K562 (cell line): Measurements from ENCODE around the gene CALM3. TPM values are rescaled to one million over a fixed set of nuclear protein-coding genes. Genes with fewer than 3 reads are reported as not detected.

Experiments used
- EP400 ChIP-seq: fragments of 450-650 bp; IDR thresholded peaks from 2 replicates; pipeline ENCODE4 v1.6.1; 2017; ENCODE audit warnings: antibody characterized with exemption, mild to moderate bottlenecking, moderate library complexity
- ETV6 ChIP-seq, 3 experiments: fragments of 150-350 bp in 1 of 3; sonication (generic) in 1 of 3; formaldehyde crosslinking in 1 of 3; IDR thresholded peaks; 2 replicates each; pipeline versions ENCODE4 v1.6.1 to v1.8.0; 2014 to 2022; ENCODE audit warnings: borderline replicate concordance in 2 of 3, low read depth in 2 of 3, antibody characterized with exemption in 1 of 3, low read length in 1 of 3, mild to moderate bottlenecking in 1 of 3, missing genetic modification reagents in 1 of 3
- KLF6 ChIP-seq: fragments of 250-450 bp; sonication (Bioruptor Pico); IDR thresholded peaks from 2 replicates; pipeline ENCODE4 v1.4.0; 2020; ENCODE audit warnings: mild to moderate bottlenecking, moderate library complexity, borderline replicate concordance
- MEIS2 ChIP-seq: fragments of 450-650 bp; IDR thresholded peaks from 2 replicates; pipeline ENCODE4 v1.6.1; 2014; ENCODE audit warnings: mild to moderate bottlenecking; ENCODE audit not compliant: partially characterized antibody
- MTA3 ChIP-seq: fragments of 450-650 bp; formaldehyde crosslinking; IDR thresholded peaks from 2 replicates; pipeline ENCODE4 v1.6.1; 2017; ENCODE audit warnings: mild to moderate bottlenecking, borderline replicate concordance
- NFE2L1 ChIP-seq: fragments of 450-650 bp; IDR thresholded peaks from 2 replicates; pipeline ENCODE4 v1.6.1; 2016; ENCODE audit warnings: missing genetic modification characterization, low read depth, mild to moderate bottlenecking, missing compliant biosample characterization, moderate library complexity, borderline replicate concordance
- NFIC ChIP-seq: fragments of 450-650 bp; IDR thresholded peaks from 2 replicates; pipeline ENCODE4 v1.6.1; 2017; ENCODE audit warnings: mild to moderate bottlenecking, inconsistent platforms
- OTX1 ChIP-seq: fragments of 450-650 bp; formaldehyde crosslinking; IDR thresholded peaks from 2 replicates; pipeline ENCODE4 v1.4.0; 2022; ENCODE audit warnings: mild to moderate bottlenecking
- PYGO2 ChIP-seq: fragments of 450-650 bp; IDR thresholded peaks from 2 replicates; pipeline ENCODE4 v1.6.1; 2016; ENCODE audit warnings: mild to moderate bottlenecking, missing genetic modification characterization, moderate library complexity, missing compliant biosample characterization
- RBBP5 ChIP-seq: fragments of 200-600 bp; sonication (generic); IDR thresholded peaks from 2 replicates; pipeline ENCODE4 v1.6.1; 2012; ENCODE audit warnings: borderline replicate concordance, mild to moderate bottlenecking, low read length, control low read depth, inconsistent platforms; ENCODE audit not compliant: insufficient read depth, poor library complexity, severe bottlenecking
- RHOXF2B ChIP-seq: fragments of 250-450 bp; sonication (Bioruptor Pico); conservative IDR thresholded peaks from 2 replicates; pipeline ENCODE4 v1.5.1; 2021
- SAFB2 ChIP-seq: fragments of 200-400 bp; formaldehyde crosslinking; IDR thresholded peaks from 2 replicates; pipeline ENCODE4 v1.6.1; 2018; ENCODE audit warnings: borderline replicate concordance, low read length, low read depth, moderate library complexity; ENCODE audit not compliant: severe bottlenecking
- STAT5A ChIP-seq: IDR thresholded peaks from 2 replicates; pipeline ENCODE4 v1.6.1; 2012; ENCODE audit warnings: low read length, inconsistent platforms, borderline replicate concordance
- ZNF124 ChIP-seq: sonication (generic); formaldehyde crosslinking; IDR thresholded peaks from 2 replicates; pipeline ENCODE4 v1.8.1; 2022; ENCODE audit warnings: missing genetic modification reagents
- ZNF134 ChIP-seq: fragments of 250-450 bp; sonication (Bioruptor Pico); conservative IDR thresholded peaks from 2 replicates; pipeline ENCODE4 v1.4.0; 2020
- polyA plus RNA-seq, 8 experiments: library from polyadenylated mRNA; depleted of rRNA in 4 of 8; stranded (reverse) in 5 of 8; unstranded in 3 of 8; fragments of >200 nt; fragmentation: Nextera tagmentation in 2 of 8; fragmentation: Illumina TruSeq in 1 of 8; extraction: Ambion mirVana in 2 of 8; extraction: Trizol in 1 of 8; gene quantifications; 2 replicates each; pipeline versions ENCODE4 v1.2.1 to v1.2.3, GENCODE V29; 2011 to 2014; ENCODE audit warnings: inconsistent platforms in 1 of 8, missing spikeins in 1 of 8
- total RNA-seq, 7 experiments: library from RNA; depleted of rRNA in 6 of 7; stranded (reverse); fragments of >200 nt in 6 of 7; fragmentation: Illumina TruSeq in 2 of 7; extraction: Trizol in 2 of 7; gene quantifications; 2 replicates each; pipeline versions ENCODE4 v1.2.1 to v1.2.3, GENCODE V29; 2011 to 2021; ENCODE audit warnings: low replicate concordance in 1 of 7
- TF ChIP-seq, protein P1 (sequence below), 2 experiments: fragments of 450-650 bp; IDR thresholded peaks; 2 replicates each; pipeline ENCODE4 v1.6.1; 2016
- TF ChIP-seq, protein P2 (sequence below): fragments of 200-800 bp; sonication (Bioruptor generic); IDR thresholded peaks from 2 replicates; pipeline ENCODE4 v1.6.1; 2017; ENCODE audit warnings: missing genetic modification characterization, missing compliant biosample characterization
- TF ChIP-seq, protein P3 (sequence below): sonication (generic); formaldehyde crosslinking; IDR thresholded peaks from 2 replicates; pipeline ENCODE4 v1.8.1; 2023; ENCODE audit warnings: mild to moderate bottlenecking, missing genetic modification reagents, moderate library complexity
- TF ChIP-seq, protein P4 (sequence below): fragments of 250-450 bp; sonication (Bioruptor Pico); IDR thresholded peaks from 2 replicates; pipeline ENCODE4 v1.4.0; 2020; ENCODE audit warnings: mild to moderate bottlenecking, moderate library complexity

The CALM3 gene
- total and polyA plus RNA-seq, 9 of the 15 experiments (the other 6 are each of a cell fraction or from before 2014, with no cell fraction given): 34.6 to 350 (median 156) TPM

DNA sequence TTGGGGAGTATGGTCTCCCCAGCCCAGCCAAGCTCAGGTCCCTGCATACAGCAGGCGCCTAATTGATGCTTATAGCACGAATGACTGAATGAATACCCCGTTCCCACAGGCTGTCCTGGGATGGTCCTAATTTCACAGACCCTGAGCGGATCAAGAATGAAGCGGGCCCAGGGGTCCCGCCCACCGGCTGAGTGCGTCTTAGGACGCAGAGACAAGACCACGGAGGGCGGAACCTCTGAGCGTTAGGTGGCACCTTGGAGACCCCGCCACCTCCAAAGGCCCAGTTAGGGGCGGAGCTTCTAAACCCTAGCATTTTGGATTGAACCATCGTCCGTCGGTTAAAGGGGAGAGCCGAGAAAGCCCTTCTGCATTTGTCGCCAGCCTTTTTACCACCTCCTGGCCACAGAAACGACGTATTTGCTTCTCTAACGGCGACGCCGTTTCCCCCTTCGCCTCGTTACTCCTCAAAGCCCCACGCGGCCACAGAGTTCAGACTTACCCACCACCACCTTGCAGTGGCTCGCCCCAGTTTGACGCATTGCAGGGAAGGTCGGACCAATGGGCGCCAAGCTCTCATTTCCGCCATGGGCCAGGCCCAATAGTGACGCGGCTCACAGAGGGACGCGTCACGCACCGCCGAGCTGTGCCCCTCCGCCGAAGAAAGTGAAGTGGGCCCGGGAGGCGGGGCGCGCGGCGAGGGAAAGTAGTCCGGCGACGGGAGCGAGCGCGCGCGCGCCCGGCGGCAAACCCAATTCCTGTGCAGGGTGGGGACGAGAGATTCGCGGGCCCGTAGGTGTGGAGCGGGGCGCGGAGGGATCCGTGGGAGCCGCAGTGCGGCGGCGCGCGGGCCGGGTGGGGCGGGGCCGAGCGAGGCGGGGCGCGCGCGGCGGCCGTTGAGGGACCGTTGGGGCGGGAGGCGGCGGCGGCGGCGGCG, 479 bp upstream of the CALM3 start (continued):
- TF ChIP-seq RHOXF2B (CRISPR knock-in tag) (no peak), PYGO2 (tag) (no peak; the same call in 1 of the 2 replicates), NFIC (peak; percentile 79), KLF6 (peak; percentile 90; the same call in 1 of the 2 replicates), ZNF124 (no peak), MEIS2 (no peak), ZNF134 (CRISPR knock-in tag) (peak; percentile 39; the same call in 1 of the 2 replicates), NFE2L1 (tag) (no peak), EP400 (peak; percentile 99), STAT5A (no peak; the same call in 1 of the 2 replicates), MTA3 (peak; percentile 94), OTX1 (CRISPR knock-in tag) (peak; percentile 52; the same call in 1 of the 2 replicates), ETV6 (IDR thresholded peaks at IDR 0.05; ENCODE audit: borderline replicate concordance in 1 of 2, low read depth in 2 of 2, low read length in 1 of 2) (no peak), ETV6 (CRISPR knock-in tag; IDR thresholded peaks at IDR 0.05; ENCODE audit: borderline replicate concordance) (no peak), RBBP5 (peak; percentile 31), SAFB2 (no peak)
- TF ChIP-seq, protein P1, sequence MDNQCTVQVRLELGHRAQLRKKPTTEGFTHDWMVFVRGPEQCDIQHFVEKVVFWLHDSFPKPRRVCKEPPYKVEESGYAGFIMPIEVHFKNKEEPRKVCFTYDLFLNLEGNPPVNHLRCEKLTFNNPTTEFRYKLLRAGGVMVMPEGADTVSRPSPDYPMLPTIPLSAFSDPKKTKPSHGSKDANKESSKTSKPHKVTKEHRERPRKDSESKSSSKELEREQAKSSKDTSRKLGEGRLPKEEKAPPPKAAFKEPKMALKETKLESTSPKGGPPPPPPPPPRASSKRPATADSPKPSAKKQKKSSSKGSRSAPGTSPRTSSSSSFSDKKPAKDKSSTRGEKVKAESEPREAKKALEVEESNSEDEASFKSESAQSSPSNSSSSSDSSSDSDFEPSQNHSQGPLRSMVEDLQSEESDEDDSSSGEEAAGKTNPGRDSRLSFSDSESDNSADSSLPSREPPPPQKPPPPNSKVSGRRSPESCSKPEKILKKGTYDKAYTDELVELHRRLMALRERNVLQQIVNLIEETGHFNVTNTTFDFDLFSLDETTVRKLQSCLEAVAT (IDR thresholded peaks at IDR 0.05): peak; percentile 75 to 88
- TF ChIP-seq, protein P2, sequence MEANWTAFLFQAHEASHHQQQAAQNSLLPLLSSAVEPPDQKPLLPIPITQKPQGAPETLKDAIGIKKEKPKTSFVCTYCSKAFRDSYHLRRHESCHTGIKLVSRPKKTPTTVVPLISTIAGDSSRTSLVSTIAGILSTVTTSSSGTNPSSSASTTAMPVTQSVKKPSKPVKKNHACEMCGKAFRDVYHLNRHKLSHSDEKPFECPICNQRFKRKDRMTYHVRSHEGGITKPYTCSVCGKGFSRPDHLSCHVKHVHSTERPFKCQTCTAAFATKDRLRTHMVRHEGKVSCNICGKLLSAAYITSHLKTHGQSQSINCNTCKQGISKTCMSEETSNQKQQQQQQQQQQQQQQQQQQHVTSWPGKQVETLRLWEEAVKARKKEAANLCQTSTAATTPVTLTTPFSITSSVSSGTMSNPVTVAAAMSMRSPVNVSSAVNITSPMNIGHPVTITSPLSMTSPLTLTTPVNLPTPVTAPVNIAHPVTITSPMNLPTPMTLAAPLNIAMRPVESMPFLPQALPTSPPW (CRISPR knock-in tag): peak; percentile 95
- TF ChIP-seq, protein P3, sequence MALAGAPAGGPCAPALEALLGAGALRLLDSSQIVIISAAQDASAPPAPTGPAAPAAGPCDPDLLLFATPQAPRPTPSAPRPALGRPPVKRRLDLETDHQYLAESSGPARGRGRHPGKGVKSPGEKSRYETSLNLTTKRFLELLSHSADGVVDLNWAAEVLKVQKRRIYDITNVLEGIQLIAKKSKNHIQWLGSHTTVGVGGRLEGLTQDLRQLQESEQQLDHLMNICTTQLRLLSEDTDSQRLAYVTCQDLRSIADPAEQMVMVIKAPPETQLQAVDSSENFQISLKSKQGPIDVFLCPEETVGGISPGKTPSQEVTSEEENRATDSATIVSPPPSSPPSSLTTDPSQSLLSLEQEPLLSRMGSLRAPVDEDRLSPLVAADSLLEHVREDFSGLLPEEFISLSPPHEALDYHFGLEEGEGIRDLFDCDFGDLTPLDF (CRISPR knock-in tag): peak; percentile 93
- TF ChIP-seq, protein P4, sequence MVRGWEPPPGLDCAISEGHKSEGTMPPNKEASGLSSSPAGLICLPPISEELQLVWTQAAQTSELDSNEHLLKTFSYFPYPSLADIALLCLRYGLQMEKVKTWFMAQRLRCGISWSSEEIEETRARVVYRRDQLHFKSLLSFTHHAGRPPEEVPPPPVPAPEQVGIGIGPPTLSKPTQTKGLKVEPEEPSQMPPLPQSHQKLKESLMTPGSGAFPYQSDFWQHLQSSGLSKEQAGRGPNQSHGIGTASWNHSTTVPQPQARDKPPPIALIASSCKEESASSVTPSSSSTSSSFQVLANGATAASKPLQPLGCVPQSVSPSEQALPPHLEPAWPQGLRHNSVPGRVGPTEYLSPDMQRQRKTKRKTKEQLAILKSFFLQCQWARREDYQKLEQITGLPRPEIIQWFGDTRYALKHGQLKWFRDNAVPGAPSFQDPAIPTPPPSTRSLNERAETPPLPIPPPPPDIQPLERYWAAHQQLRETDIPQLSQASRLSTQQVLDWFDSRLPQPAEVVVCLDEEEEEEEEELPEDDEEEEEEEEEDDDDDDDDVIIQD (CRISPR knock-in tag): peak; percentile 94; the same call in 1 of the 2 replicates
